NCI-H345 treated with DMSO at 0.1 percent for 48 hours (cell line): Measurements from ENCODE around the gene CSRNP3.
"Not testable (repeated sequence)": the region's sequence is repeated elsewhere in the genome, so short reads cannot be mapped to it uniquely, and the experiment has no call there.

Experiments used
- DNase-seq: peaks from one replicate; lab custom pipeline; 2025; ENCODE audit not compliant: unreplicated experiment; lab: John Stamatoyannopoulos, UW

Gene CSRNP3

GRCh38 chr2:165629776-165630175 lies 160.3 kb downstream of the CSRNP3 start:
- no peak for DNase-seq

GRCh38 chr2:165630236-165630635 lies 160.7 kb downstream of the CSRNP3 start:
- no peak for DNase-seq

- peak; percentile 52 for DNase-seq
Observed at GRCh38 chr2:165631089-165631488, 161.6 kb downstream of the CSRNP3 start.

GRCh38 chr2:165632594-165632993 lies 163.1 kb downstream of the CSRNP3 start:
- no peak for DNase-seq

GRCh38 chr2:165633431-165633830 lies 163.9 kb downstream of the CSRNP3 start:
- no peak for DNase-seq

- no peak for DNase-seq
Observed at GRCh38 chr2:165634282-165634681, 164.8 kb downstream of the CSRNP3 start.

- DNase-seq: peak; percentile 93
Observed at GRCh38 chr2:165634855-165635254, 165.4 kb downstream of the CSRNP3 start.

- DNase-seq: no peak
Observed at GRCh38 chr2:165635532-165635931, 166.0 kb downstream of the CSRNP3 start.

GRCh38 chr2:165636959-165637358 lies 167.5 kb downstream of the CSRNP3 start:
- no peak for DNase-seq

GRCh38 chr2:165637396-165637795 lies 167.9 kb downstream of the CSRNP3 start:
- DNase-seq: no peak

- no peak for DNase-seq
Observed at GRCh38 chr2:165639504-165639903, 170.0 kb downstream of the CSRNP3 start.

GRCh38 chr2:165640247-165640929 lies 170.9 kb downstream of the CSRNP3 start:
- no peak for DNase-seq

- DNase-seq: no peak
Observed at GRCh38 chr2:165645930-165646831, 176.7 kb downstream of the CSRNP3 start.

GRCh38 chr2:165647409-165647808 lies 177.9 kb downstream of the CSRNP3 start:
- no peak for DNase-seq

GRCh38 chr2:165648801-165649200 lies 179.3 kb downstream of the CSRNP3 start:
- DNase-seq: no peak

- DNase-seq: no peak
Observed at GRCh38 chr2:165651233-165651632, 181.7 kb downstream of the CSRNP3 start.

GRCh38 chr2:165655661-165656060 lies 186.2 kb downstream of the CSRNP3 start:
- no peak for DNase-seq

- no peak for DNase-seq
Observed at GRCh38 chr2:165660361-165660760, 190.9 kb downstream of the CSRNP3 start.

- no peak for DNase-seq
Observed at GRCh38 chr2:165662720-165663119, 193.2 kb downstream of the CSRNP3 start.

- DNase-seq: no peak
Observed at GRCh38 chr2:165665614-165666013, 196.1 kb downstream of the CSRNP3 start.

GRCh38 chr2:165666073-165666472 lies 196.6 kb downstream of the CSRNP3 start:
- DNase-seq: not testable (repeated sequence)

- no peak for DNase-seq
Observed at GRCh38 chr2:165666605-165667004, 197.1 kb downstream of the CSRNP3 start.
